ENCODE data around the gene SNRPN.
"Not testable (repeated sequence)": the region's sequence is repeated elsewhere in the genome, so short reads cannot be mapped to it uniquely, and the experiment has no call there.

Gene SNRPN

GRCh38 chr15:24971772-24972171 lies 17.0 kb downstream of the SNRPN start:
- no peak for DNase-seq

- not testable (repeated sequence) for DNase-seq
These were observed 17.9 kb downstream of the SNRPN start for GRCh38 chr15:24972707-24973106.

GRCh38 chr15:24976932-24977331 lies 22.1 kb downstream of the SNRPN start:
- no peak for DNase-seq

- DNase-seq: no peak
These were observed 22.9 kb downstream of the SNRPN start for GRCh38 chr15:24977686-24978085.

GRCh38 chr15:24985224-24985623 lies 30.4 kb downstream of the SNRPN start:
- no peak for DNase-seq

GRCh38 chr15:24986653-24987052 lies 31.9 kb downstream of the SNRPN start:
- DNase-seq: no peak

GRCh38 chr15:25019434-25019833 lies 64.6 kb downstream of the SNRPN start:
- DNase-seq: no peak

- DNase-seq: no peak
These were observed 67.4 kb downstream of the SNRPN start for GRCh38 chr15:25022233-25022632.

Data from stimulated activated CD4-positive, alpha-beta T cell treated with anti-CD3 and anti-CD28 coated beads, Interleukin-4, amount 100 ng/mL, for 1 hour (primary cell).